ENCODE results near the gene HBG1.

HBG1 gene

DNA sequence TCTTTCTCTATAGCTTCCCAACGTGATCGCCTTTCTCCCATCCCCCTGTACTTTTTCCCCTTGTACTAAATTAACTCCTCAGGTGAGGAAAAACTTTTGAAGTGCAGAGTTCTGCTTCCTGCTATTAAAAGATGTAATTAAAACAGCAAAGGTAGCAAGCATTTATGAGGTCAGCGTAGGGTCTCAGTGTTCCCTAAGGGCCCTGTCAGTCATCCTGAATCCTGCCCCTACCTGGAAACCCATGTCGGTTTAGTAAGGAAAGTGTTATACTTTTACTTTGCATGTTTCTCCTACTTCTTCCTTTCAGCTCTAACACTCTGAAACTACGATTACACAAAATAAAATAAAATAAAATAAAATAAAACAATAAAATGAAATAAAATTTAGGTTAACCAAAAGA is 21.5 kb downstream of the HBG1 start:
- no peak for TF ChIP-seq FOXP2 (optimal IDR thresholded peaks at IDR 0.05; ENCODE audit: borderline replicate concordance, extremely low read depth, extremely low read length, insufficient read depth)
- no peak for TF ChIP-seq REST (IDR thresholded peaks at IDR 0.05; ENCODE audit: insufficient read depth in 1 of 2, low read depth in 2 of 2, low read length in 2 of 2)
- no peak for TF ChIP-seq SIN3A (IDR thresholded peaks at IDR 0.05; ENCODE audit: borderline replicate concordance, insufficient read depth, low read length)
- no peak for TF ChIP-seq TAF1 (IDR thresholded peaks at IDR 0.05; ENCODE audit: borderline replicate concordance, insufficient read depth, low read length)
- TF ChIP-seq POLR2AphosphoS5 (IDR thresholded peaks at IDR 0.05; ENCODE audit: low read depth, low read length): no peak

- no peak for TF ChIP-seq FOXP2 (optimal IDR thresholded peaks at IDR 0.05; ENCODE audit: borderline replicate concordance, extremely low read depth, extremely low read length, insufficient read depth)
- TF ChIP-seq POLR2AphosphoS5 (IDR thresholded peaks at IDR 0.05; ENCODE audit: low read depth, low read length): no peak
- no peak for TF ChIP-seq REST (IDR thresholded peaks at IDR 0.05; ENCODE audit: insufficient read depth in 1 of 2, low read depth in 2 of 2, low read length in 2 of 2)
- TF ChIP-seq SIN3A (IDR thresholded peaks at IDR 0.05; ENCODE audit: borderline replicate concordance, insufficient read depth, low read length): no peak
- TF ChIP-seq TAF1 (IDR thresholded peaks at IDR 0.05; ENCODE audit: borderline replicate concordance, insufficient read depth, low read length): no peak
Observed at GRCh38 chr11:5227681-5228080, 22.0 kb downstream of the HBG1 start.

DNA sequence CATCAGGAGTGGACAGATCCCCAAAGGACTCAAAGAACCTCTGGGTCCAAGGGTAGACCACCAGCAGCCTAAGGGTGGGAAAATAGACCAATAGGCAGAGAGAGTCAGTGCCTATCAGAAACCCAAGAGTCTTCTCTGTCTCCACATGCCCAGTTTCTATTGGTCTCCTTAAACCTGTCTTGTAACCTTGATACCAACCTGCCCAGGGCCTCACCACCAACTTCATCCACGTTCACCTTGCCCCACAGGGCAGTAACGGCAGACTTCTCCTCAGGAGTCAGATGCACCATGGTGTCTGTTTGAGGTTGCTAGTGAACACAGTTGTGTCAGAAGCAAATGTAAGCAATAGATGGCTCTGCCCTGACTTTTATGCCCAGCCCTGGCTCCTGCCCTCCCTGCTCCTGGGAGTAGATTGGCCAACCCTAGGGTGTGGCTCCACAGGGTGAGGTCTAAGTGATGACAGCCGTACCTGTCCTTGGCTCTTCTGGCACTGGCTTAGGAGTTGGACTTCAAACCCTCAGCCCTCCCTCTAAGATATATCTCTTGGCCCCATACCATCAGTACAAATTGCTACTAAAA is 22.8 kb downstream of the HBG1 start, which contains the start of gene HBB:
HBB (minus strand) TSS at position 340 of the 579 bp plus-strand sequence; CDS start at position 290, 50 bp downstream.
- TF ChIP-seq TAF1 (IDR thresholded peaks at IDR 0.05; ENCODE audit: borderline replicate concordance, insufficient read depth, low read length) (no peak), REST (IDR thresholded peaks at IDR 0.05; ENCODE audit: insufficient read depth in 1 of 2, low read depth in 2 of 2, low read length in 2 of 2) (no peak), POLR2AphosphoS5 (IDR thresholded peaks at IDR 0.05; ENCODE audit: low read depth, low read length) (no peak), FOXP2 (optimal IDR thresholded peaks at IDR 0.05; ENCODE audit: borderline replicate concordance, extremely low read depth, extremely low read length, insufficient read depth) (no peak), SIN3A (IDR thresholded peaks at IDR 0.05; ENCODE audit: borderline replicate concordance, insufficient read depth, low read length) (no peak)

DNA sequence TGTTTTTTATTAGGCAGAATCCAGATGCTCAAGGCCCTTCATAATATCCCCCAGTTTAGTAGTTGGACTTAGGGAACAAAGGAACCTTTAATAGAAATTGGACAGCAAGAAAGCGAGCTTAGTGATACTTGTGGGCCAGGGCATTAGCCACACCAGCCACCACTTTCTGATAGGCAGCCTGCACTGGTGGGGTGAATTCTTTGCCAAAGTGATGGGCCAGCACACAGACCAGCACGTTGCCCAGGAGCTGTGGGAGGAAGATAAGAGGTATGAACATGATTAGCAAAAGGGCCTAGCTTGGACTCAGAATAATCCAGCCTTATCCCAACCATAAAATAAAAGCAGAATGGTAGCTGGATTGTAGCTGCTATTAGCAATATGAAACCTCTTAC is 24.2 kb downstream of the HBG1 start:
- no peak for TF ChIP-seq TAF1 (IDR thresholded peaks at IDR 0.05; ENCODE audit: borderline replicate concordance, insufficient read depth, low read length)
- TF ChIP-seq SIN3A (IDR thresholded peaks at IDR 0.05; ENCODE audit: borderline replicate concordance, insufficient read depth, low read length): no peak
- no peak for TF ChIP-seq FOXP2 (optimal IDR thresholded peaks at IDR 0.05; ENCODE audit: borderline replicate concordance, extremely low read depth, extremely low read length, insufficient read depth)
- no peak for TF ChIP-seq POLR2AphosphoS5 (IDR thresholded peaks at IDR 0.05; ENCODE audit: low read depth, low read length)
- no peak for TF ChIP-seq REST (IDR thresholded peaks at IDR 0.05; ENCODE audit: insufficient read depth in 1 of 2, low read depth in 2 of 2, low read length in 2 of 2)

Measured in PFSK-1 (cell line).